ENCODE data around the gene DAB2IP.

Gene DAB2IP

GRCh38 chr9:121650217-121651007, 1.0 kb upstream of the DAB2IP start:
- peak; percentile 71 for DNase-seq (ENCODE audit: extremely low spot score)
- TF ChIP-seq BHLHE40 (IDR thresholded peaks at IDR 0.05; ENCODE audit: borderline replicate concordance) = no peak
- peak; percentile 64; the same call in 1 of the 2 replicates for TF ChIP-seq FOXM1 (IDR thresholded peaks at IDR 0.05; ENCODE audit: borderline replicate concordance)
- POLR2A ChIA-PET = no interaction called here
- CTCF ChIA-PET = interaction anchor here (1.6 to 2.1 kb wide), 2 partner anchors 10 to 37 kb away, joined by 3 to 12 read pairs; no protein-coding TSS in a partner anchor

GRCh38 chr9:121651008-121651294, 483 bp upstream of the DAB2IP start:
- TF ChIP-seq LEF1 (IDR thresholded peaks at IDR 0.05; ENCODE audit: borderline replicate concordance) = no peak
- TF ChIP-seq ARNT (IDR thresholded peaks at IDR 0.05) = no peak
- no peak for TF ChIP-seq SUZ12 (IDR thresholded peaks at IDR 0.05)
- TF ChIP-seq HDGF (IDR thresholded peaks at IDR 0.05; ENCODE audit: borderline replicate concordance) = no peak
- TF ChIP-seq BHLHE40 (IDR thresholded peaks at IDR 0.05; ENCODE audit: borderline replicate concordance) = no peak
- no peak for TF ChIP-seq CTBP1 (IDR thresholded peaks at IDR 0.05; ENCODE audit: borderline replicate concordance)
- no peak for TF ChIP-seq FOXM1 (IDR thresholded peaks at IDR 0.05; ENCODE audit: borderline replicate concordance)
- no peak for TF ChIP-seq ZNF384 (IDR thresholded peaks at IDR 0.05)
- TF ChIP-seq SP1 (IDR thresholded peaks at IDR 0.05) = no peak
- no peak for TF ChIP-seq FOXA1 (IDR thresholded peaks at IDR 0.05)
- TF ChIP-seq L3MBTL2 (conservative IDR thresholded peaks at IDR 0.05) = no peak
- no peak for TF ChIP-seq TARDBP (IDR thresholded peaks at IDR 0.05)
- TF ChIP-seq PKNOX1 (IDR thresholded peaks at IDR 0.05) = no peak
- no peak for TF ChIP-seq NFRKB (IDR thresholded peaks at IDR 0.05)
- TF ChIP-seq FOXK2 (IDR thresholded peaks at IDR 0.05) = no peak
- no peak for TF ChIP-seq ELF4 (IDR thresholded peaks at IDR 0.05)
- ChIA-PET POLR2A (no interaction called here), CTCF (interaction anchor here (1.6 to 2.1 kb wide), 2 partner anchors 11 to 36 kb away, joined by 3 to 12 read pairs; no protein-coding TSS in a partner anchor)
- no peak for DNase-seq (ENCODE audit: extremely low spot score)

- TF ChIP-seq SUZ12 (IDR thresholded peaks at IDR 0.05) (no peak), LEF1 (IDR thresholded peaks at IDR 0.05; ENCODE audit: borderline replicate concordance) (no peak), ARNT (IDR thresholded peaks at IDR 0.05) (no peak)
These were observed 795 bp downstream of the DAB2IP start for GRCh38 chr9:121652021-121652837.

GRCh38 chr9:121652838-121653231, 1.4 kb downstream of the DAB2IP start:
- CTCF ChIA-PET = interaction anchor here (0.8 to 1.5 kb wide), 4 partner anchors 12 to 45 kb away, joined by 3 to 6 read pairs (median 4); no protein-coding TSS in a partner anchor

More at GRCh38 chr9:121652021-121652837, 795 bp downstream of the DAB2IP start:
- CTCF ChIA-PET = interaction anchor here (0.6 to 1.2 kb wide), 3 partner anchors 31 to 46 kb away, joined by 3 to 5 read pairs (median 3); no protein-coding TSS in a partner anchor
- POLR2A ChIA-PET = interaction anchor here (0.8 to 1.3 kb wide), 3 partner anchors 9 to 47 kb away, joined by 3 read pairs; no protein-coding TSS in a partner anchor
- peak; percentile 39 for DNase-seq (ENCODE audit: extremely low spot score)

GRCh38 chr9:121654499-121655140, 3.2 kb downstream of the DAB2IP start:
- POLR2A ChIA-PET = no interaction called here
- DNase-seq (ENCODE audit: extremely low spot score) = no peak
- CTCF ChIA-PET = interaction anchor here (1.5 kb wide), 1 partner anchor 14 kb away, joined by 6 read pairs; no protein-coding TSS in a partner anchor
- TF ChIP-seq FOXM1 (IDR thresholded peaks at IDR 0.05; ENCODE audit: borderline replicate concordance) = no peak
- TF ChIP-seq CTBP1 (IDR thresholded peaks at IDR 0.05; ENCODE audit: borderline replicate concordance) = no peak
- TF ChIP-seq BHLHE40 (IDR thresholded peaks at IDR 0.05; ENCODE audit: borderline replicate concordance) = no peak
- no peak for TF ChIP-seq ARNT (IDR thresholded peaks at IDR 0.05)
- no peak for TF ChIP-seq ZNF384 (IDR thresholded peaks at IDR 0.05)
- TF ChIP-seq TARDBP (IDR thresholded peaks at IDR 0.05) = no peak
- TF ChIP-seq FOXK2 (IDR thresholded peaks at IDR 0.05) = no peak
- TF ChIP-seq LEF1 (IDR thresholded peaks at IDR 0.05; ENCODE audit: borderline replicate concordance) = no peak
- no peak for TF ChIP-seq L3MBTL2 (conservative IDR thresholded peaks at IDR 0.05)
- TF ChIP-seq SP1 (IDR thresholded peaks at IDR 0.05) = no peak
- no peak for TF ChIP-seq SUZ12 (IDR thresholded peaks at IDR 0.05)
- TF ChIP-seq PKNOX1 (IDR thresholded peaks at IDR 0.05) = no peak
- no peak for TF ChIP-seq ELF4 (IDR thresholded peaks at IDR 0.05)
- TF ChIP-seq FOXA1 (IDR thresholded peaks at IDR 0.05) = no peak
- no peak for TF ChIP-seq NFRKB (IDR thresholded peaks at IDR 0.05)
- TF ChIP-seq HDGF (IDR thresholded peaks at IDR 0.05; ENCODE audit: borderline replicate concordance) = no peak

More at GRCh38 chr9:121652838-121653231, 1.4 kb downstream of the DAB2IP start:
- POLR2A ChIA-PET = interaction anchor here (0.8 to 1.3 kb wide), 2 partner anchors 9 to 15 kb away, joined by 3 read pairs; no protein-coding TSS in a partner anchor
- TF ChIP-seq ARNT (IDR thresholded peaks at IDR 0.05) (no peak), ZNF384 (IDR thresholded peaks at IDR 0.05) (no peak)
- no peak for DNase-seq (ENCODE audit: extremely low spot score)

- ChIA-PET CTCF (no interaction called here), POLR2A (no interaction called here)
- DNase-seq (ENCODE audit: extremely low spot score) = no peak
- TF ChIP-seq ZNF384 (IDR thresholded peaks at IDR 0.05) (no peak), LEF1 (IDR thresholded peaks at IDR 0.05; ENCODE audit: borderline replicate concordance) (no peak), L3MBTL2 (conservative IDR thresholded peaks at IDR 0.05) (no peak), SUZ12 (IDR thresholded peaks at IDR 0.05) (no peak), NFRKB (IDR thresholded peaks at IDR 0.05) (no peak), FOXM1 (IDR thresholded peaks at IDR 0.05; ENCODE audit: borderline replicate concordance) (no peak)
These were observed 3.9 kb downstream of the DAB2IP start for GRCh38 chr9:121655231-121655755.
